ENCODE results near the gene CABP7. TPM values are rescaled to one million over a fixed set of nuclear protein-coding genes. Genes with fewer than 3 reads are reported as not detected.
A peak's percentile ranks its signal among the peaks of the same experiment; 100 is the strongest.

CABP7 gene
- total RNA-seq, 1 donor from 2014 or later = not detected

- H3K36me3 ChIP-seq = no peaks in the 10 kb centered on the region
- no peak overlapping the region for H3K4me3 ChIP-seq
- H3K27ac ChIP-seq = no peak overlapping the region
- no peak for ATAC-seq
- no peak for DNase-seq
- intact Hi-C loops (cut with DNase I) = no loop called here
- peaks cover 3% of the 10 kb centered on the region for H3K4me1 ChIP-seq
- H3K9me3 ChIP-seq = no peaks in the 10 kb centered on the region
- no peak for TF ChIP-seq CTCF (IDR thresholded peaks at IDR 0.05)
- peaks cover 28% of the 10 kb centered on the region for H3K27me3 ChIP-seq (ENCODE audit: low read depth)
Measured at GRCh38 chr22:29724843-29725242, 5.0 kb downstream of the CABP7 start.

- no peak overlapping the region for H3K27ac ChIP-seq
- no peak overlapping the region for H3K4me3 ChIP-seq
- H3K27me3 ChIP-seq (ENCODE audit: low read depth) = peaks cover 19% of the 10 kb centered on the region
- no peak for TF ChIP-seq CTCF (IDR thresholded peaks at IDR 0.05)
- ATAC-seq = no peak
- intact Hi-C loops (cut with DNase I) = no loop called here
- no peaks in the 10 kb centered on the region for H3K9me3 ChIP-seq
- H3K36me3 ChIP-seq = peaks cover 7% of the 10 kb centered on the region
- no peaks in the 10 kb centered on the region for H3K4me1 ChIP-seq
- no peak for DNase-seq
Measured at GRCh38 chr22:29726106-29726505, 6.3 kb downstream of the CABP7 start.

GRCh38 chr22:29726512-29727130, 6.8 kb downstream of the CABP7 start:
- no peak overlapping the region for H3K4me3 ChIP-seq
- H3K9me3 ChIP-seq = no peaks in the 10 kb centered on the region
- no peak overlapping the region for H3K27ac ChIP-seq
- DNase-seq (no peak), ATAC-seq (no peak)
- H3K4me1 ChIP-seq = no peaks in the 10 kb centered on the region
- H3K36me3 ChIP-seq = peaks cover 12% of the 10 kb centered on the region
- peaks cover 14% of the 10 kb centered on the region for H3K27me3 ChIP-seq (ENCODE audit: low read depth)
- no peak for TF ChIP-seq CTCF (IDR thresholded peaks at IDR 0.05)
- intact Hi-C loops (cut with DNase I) = no loop called here

GRCh38 chr22:29727131-29727523, 7.3 kb downstream of the CABP7 start:
- TF ChIP-seq CTCF (IDR thresholded peaks at IDR 0.05) = peak; percentile 45
- ATAC-seq (peak; percentile 36 to 43), DNase-seq (peak; percentile 56)

GRCh38 chr22:29729161-29729560, 9.4 kb downstream of the CABP7 start:
- no peak for TF ChIP-seq CTCF (IDR thresholded peaks at IDR 0.05)
- Histone ChIP-seq H3K27ac (no peak overlapping the region), H3K4me1 (no peaks in the 10 kb centered on the region), H3K9me3 (no peaks in the 10 kb centered on the region), H3K27me3 (ENCODE audit: low read depth) (no peaks in the 10 kb centered on the region), H3K36me3 (peaks cover 25% of the 10 kb centered on the region), H3K4me3 (no peak overlapping the region)
- ATAC-seq (no peak), DNase-seq (no peak)
- intact Hi-C loops (cut with DNase I) = no loop called here

More at GRCh38 chr22:29727131-29727523, 7.3 kb downstream of the CABP7 start:
- intact Hi-C loops (cut with DNase I) = no loop called here
- Histone ChIP-seq H3K4me1 (no peaks in the 10 kb centered on the region), H3K27ac (no peak overlapping the region), H3K27me3 (ENCODE audit: low read depth) (peaks cover 9% of the 10 kb centered on the region), H3K9me3 (no peaks in the 10 kb centered on the region), H3K4me3 (no peak overlapping the region), H3K36me3 (peaks cover 12% of the 10 kb centered on the region)

Measured in lower lobe of right lung (tissue), 2 donors.